GM21381 (cell line): ENCODE data around the gene TMEM125.

Experiments
- ATAC-seq: cut with Tn5 transposase; IDR thresholded peaks from one replicate; pipeline ENCODE4 v1.9.1; 2021; ENCODE audit warnings: mild to moderate bottlenecking, moderate library complexity; ENCODE audit not compliant: unreplicated experiment

Gene TMEM125

GRCh38 chr1:43269627-43270375 is at the start of gene TMEM125:
Gene TMEM125 (plus strand): TSS chr1:43269983. CDS start chr1:43272723, 2,740 bp downstream.
- ATAC-seq: no peak

GRCh38 chr1:43220905-43221778 is 48.6 kb upstream of the TMEM125 start:
- ATAC-seq: peak; percentile 67

- ATAC-seq: no peak
These were observed 48.0 kb upstream of the TMEM125 start for GRCh38 chr1:43221797-43222196.

- no peak for ATAC-seq
These were observed 46.9 kb upstream of the TMEM125 start for GRCh38 chr1:43222879-43223278.

GRCh38 chr1:43225168-43225567 is 44.6 kb upstream of the TMEM125 start:
- no peak for ATAC-seq

GRCh38 chr1:43227143-43227764 is 42.5 kb upstream of the TMEM125 start:
- ATAC-seq: peak; percentile 58

GRCh38 chr1:43229826-43230780 is 39.7 kb upstream of the TMEM125 start:
- no peak for ATAC-seq

GRCh38 chr1:43232074-43232473 is 37.7 kb upstream of the TMEM125 start:
- ATAC-seq: no peak

- no peak for ATAC-seq
These were observed 37.3 kb upstream of the TMEM125 start for GRCh38 chr1:43232482-43232881.

- no peak for ATAC-seq
These were observed 36.2 kb upstream of the TMEM125 start for GRCh38 chr1:43233631-43234030.

GRCh38 chr1:43234267-43234666 is 35.5 kb upstream of the TMEM125 start:
- ATAC-seq: no peak

- ATAC-seq: no peak
These were observed 34.7 kb upstream of the TMEM125 start for GRCh38 chr1:43235040-43235439.

- ATAC-seq: no peak
These were observed 34.2 kb upstream of the TMEM125 start for GRCh38 chr1:43235451-43236121.

GRCh38 chr1:43237121-43237520 is 32.7 kb upstream of the TMEM125 start:
- ATAC-seq: no peak

GRCh38 chr1:43238085-43238484 is 31.7 kb upstream of the TMEM125 start:
- no peak for ATAC-seq

- peak; percentile 31 for ATAC-seq
These were observed 30.8 kb upstream of the TMEM125 start for GRCh38 chr1:43238991-43239469.

GRCh38 chr1:43239484-43239883 is 30.3 kb upstream of the TMEM125 start:
- ATAC-seq: peak; percentile 92

- no peak for ATAC-seq
These were observed 28.4 kb upstream of the TMEM125 start for GRCh38 chr1:43241413-43241836.

- no peak for ATAC-seq
These were observed 26.5 kb upstream of the TMEM125 start for GRCh38 chr1:43243299-43243698.
